Breast epithelium (tissue), 3 donors: Measurements from ENCODE around the gene FAM78A.

ENCODE experiments used
- CTCF ChIP-seq, 3 donors: fragments of 450-650 bp; IDR thresholded peaks; one replicate each; pipeline ENCODE4 v1.5.1; 2016 to 2017; ENCODE audit warnings: antibody characterized with exemption in 3 of 3, mild to moderate bottlenecking in 3 of 3, moderate library complexity in 3 of 3
- POLR2A ChIP-seq: fragments of 450-650 bp; IDR thresholded peaks from one replicate; pipeline ENCODE4 v1.6.1; 2016; ENCODE audit warnings: antibody characterized with exemption, mild to moderate bottlenecking, moderate library complexity
- POLR2AphosphoS5 ChIP-seq, 3 donors: sonication (generic); formaldehyde crosslinking; IDR thresholded peaks; one replicate each; pipeline ENCODE4 v1.6.1; 2017; ENCODE audit warnings: antibody characterized with exemption in 3 of 3

DNA sequence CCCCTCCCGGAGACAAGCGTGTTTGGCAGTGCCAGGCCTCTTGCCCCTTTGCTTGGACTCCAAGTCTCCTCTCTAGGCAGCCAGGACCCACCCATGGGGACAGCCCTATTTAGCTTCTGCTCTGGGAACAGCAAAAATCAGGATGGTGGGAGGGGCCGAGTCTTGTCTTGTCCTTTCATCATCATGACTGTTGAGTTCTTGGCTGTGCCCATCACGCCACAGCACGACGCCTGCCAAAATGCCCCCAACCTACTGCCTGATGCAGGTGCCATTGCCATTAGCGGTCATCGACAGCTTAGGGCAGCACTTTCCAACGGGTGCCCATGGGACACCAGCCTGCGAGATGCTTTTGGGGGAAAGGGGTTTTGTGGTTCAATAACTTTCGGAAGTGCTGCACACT lies 32.1 kb upstream of the FAM78A start:
- no peak for TF ChIP-seq POLR2A
- TF ChIP-seq POLR2AphosphoS5 (IDR thresholded peaks at IDR 0.05), result no peak
- no peak for TF ChIP-seq CTCF (IDR thresholded peaks at IDR 0.05)
